Measurements from ENCODE around the gene EBLN1.
A peak's percentile ranks its signal among the peaks of the same experiment; 100 is the strongest.

The EBLN1 gene

GRCh38 chr10:22217842-22218241 is at the start of gene EBLN1:
Gene EBLN1, minus strand, starts transcription at chr10:22218015. Its CDS starts 8,032 bp downstream, at chr10:22209983.
- no peak for DNase-seq

GRCh38 chr10:22265839-22266537 is 48.2 kb upstream of the EBLN1 start:
- no peak for DNase-seq

GRCh38 chr10:22263106-22263505 is 45.3 kb upstream of the EBLN1 start:
- no peak for DNase-seq

- peak; percentile 32 to 41 for DNase-seq
Observed at GRCh38 chr10:22259280-22259679, 41.5 kb upstream of the EBLN1 start.

- no peak for DNase-seq
Observed at GRCh38 chr10:22258471-22258870, 40.7 kb upstream of the EBLN1 start.

GRCh38 chr10:22253580-22253882 is 35.7 kb upstream of the EBLN1 start:
- no peak for DNase-seq

- peak in 1 of 2 experiments; percentile 54 for DNase-seq
Observed at GRCh38 chr10:22252801-22253579, 35.2 kb upstream of the EBLN1 start.

GRCh38 chr10:22252224-22252800 is 34.5 kb upstream of the EBLN1 start:
- no peak for DNase-seq

GRCh38 chr10:22251751-22252223 is 34.0 kb upstream of the EBLN1 start:
- DNase-seq: peak; percentile 73 to 79

GRCh38 chr10:22250897-22251660 is 33.3 kb upstream of the EBLN1 start:
- DNase-seq: peak; percentile 31 to 71

GRCh38 chr10:22247636-22248035 is 29.8 kb upstream of the EBLN1 start:
- no peak for DNase-seq

GRCh38 chr10:22246680-22247391 is 29.0 kb upstream of the EBLN1 start:
- DNase-seq: no peak

GRCh38 chr10:22245567-22245966 is 27.8 kb upstream of the EBLN1 start:
- DNase-seq: no peak

- no peak for DNase-seq
Observed at GRCh38 chr10:22244855-22245254, 27.0 kb upstream of the EBLN1 start.

GRCh38 chr10:22244001-22244400 is 26.2 kb upstream of the EBLN1 start:
- no peak for DNase-seq

- no peak for DNase-seq
Observed at GRCh38 chr10:22243321-22243720, 25.5 kb upstream of the EBLN1 start.

GRCh38 chr10:22231260-22231659 is 13.4 kb upstream of the EBLN1 start:
- no peak for DNase-seq

GRCh38 chr10:22230158-22230833 is 12.5 kb upstream of the EBLN1 start:
- peak; percentile 77 to 80 for DNase-seq

GRCh38 chr10:22229802-22230157 is 12.0 kb upstream of the EBLN1 start:
- no peak for DNase-seq

- peak; percentile 87 to 91 for DNase-seq
Observed at GRCh38 chr10:22228943-22229801, 11.4 kb upstream of the EBLN1 start.
